GM19468 (cell line): Measurements from ENCODE around the gene IGF2BP3.
"Not testable (repeated sequence)": the region's sequence is repeated elsewhere in the genome, so short reads cannot be mapped to it uniquely, and the experiment has no call there.

Source experiments
- ATAC-seq: cut with Tn5 transposase; IDR thresholded peaks from one replicate; pipeline ENCODE4 v1.9.1; 2021; ENCODE audit warnings: mild to moderate bottlenecking, moderate library complexity, moderate number of reproducible peaks; ENCODE audit not compliant: unreplicated experiment; ENCODE audit errors: extremely low read depth

Gene IGF2BP3

DNA sequence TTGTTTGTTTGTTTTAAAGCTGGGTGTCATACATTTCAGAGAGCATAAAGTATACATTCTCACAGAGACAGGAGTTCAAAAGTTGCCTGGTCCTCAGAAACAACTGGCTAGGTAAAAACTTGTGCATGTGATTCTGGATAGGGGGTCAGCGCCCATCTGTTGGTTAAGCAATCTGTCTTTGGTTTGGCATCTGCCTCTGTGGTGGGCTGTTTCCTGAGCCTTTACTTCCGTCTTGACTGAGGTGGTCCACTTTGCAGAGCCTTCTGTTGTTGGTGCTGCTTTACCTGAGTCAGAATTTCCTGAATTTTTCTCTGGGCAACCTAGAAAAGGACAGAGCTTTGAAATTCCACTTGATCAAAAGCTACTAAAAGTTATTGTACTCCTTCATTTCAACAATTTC lies 158.2 kb downstream of the IGF2BP3 start:
- not testable (repeated sequence) for ATAC-seq

- no peak for ATAC-seq
These were observed 161.5 kb downstream of the IGF2BP3 start for GRCh38 chr7:23308754-23309153.

GRCh38 chr7:23306936-23307521 lies 163.3 kb downstream of the IGF2BP3 start:
- ATAC-seq = no peak

GRCh38 chr7:23299770-23300300 lies 170.5 kb downstream of the IGF2BP3 start:
- ATAC-seq = no peak

DNA sequence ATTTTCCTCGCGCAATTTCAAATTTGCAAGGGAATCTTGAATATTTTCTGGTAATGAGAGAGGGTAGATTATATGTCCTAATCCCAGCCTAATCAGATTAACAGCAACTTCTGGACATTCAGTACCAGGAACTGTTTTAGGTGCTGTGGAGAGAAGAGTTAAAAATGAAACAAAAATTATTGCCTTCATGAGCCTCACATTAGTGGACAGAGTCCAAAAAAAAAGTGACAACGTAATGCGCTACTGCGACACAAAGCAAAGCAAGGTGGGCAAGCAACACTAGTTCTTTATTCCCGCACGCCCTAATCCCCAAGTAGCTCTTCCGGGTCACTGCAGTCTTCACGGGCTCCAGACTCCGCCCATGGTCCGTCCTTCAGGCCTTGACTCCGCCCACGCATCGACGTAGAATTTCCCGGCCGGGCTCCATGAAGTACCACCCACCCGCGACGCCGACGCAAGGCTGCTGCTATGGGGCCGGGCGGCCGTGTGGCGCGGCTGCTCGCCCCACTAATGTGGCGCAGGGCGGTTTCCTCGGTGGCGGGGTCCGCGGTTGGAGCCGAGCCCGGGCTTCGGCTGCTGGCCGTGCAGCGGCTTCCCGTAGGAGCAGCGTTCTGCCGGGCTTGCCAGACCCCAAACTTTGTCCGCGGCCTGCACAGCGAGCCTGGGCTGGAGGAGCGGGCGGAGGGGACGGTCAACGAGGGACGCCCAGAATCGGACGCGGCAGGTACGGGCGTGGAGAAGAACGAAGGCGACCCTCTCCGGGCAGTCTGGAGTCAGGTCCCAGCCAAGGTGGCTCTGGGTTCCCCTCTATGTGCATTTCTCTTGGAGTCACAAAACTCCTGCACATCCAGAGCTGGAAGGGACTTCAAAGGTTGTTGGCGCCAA lies 171.2 kb downstream of the IGF2BP3 start, which contains the start of gene MALSU1:
TSS of gene MALSU1 (plus strand) at position 455 of the 885 bp plus-strand sequence. CDS start at position 469, 14 bp downstream.
- peak; percentile 97 for ATAC-seq

GRCh38 chr7:23298141-23298881 lies 172.0 kb downstream of the IGF2BP3 start:
- ATAC-seq = no peak

DNA sequence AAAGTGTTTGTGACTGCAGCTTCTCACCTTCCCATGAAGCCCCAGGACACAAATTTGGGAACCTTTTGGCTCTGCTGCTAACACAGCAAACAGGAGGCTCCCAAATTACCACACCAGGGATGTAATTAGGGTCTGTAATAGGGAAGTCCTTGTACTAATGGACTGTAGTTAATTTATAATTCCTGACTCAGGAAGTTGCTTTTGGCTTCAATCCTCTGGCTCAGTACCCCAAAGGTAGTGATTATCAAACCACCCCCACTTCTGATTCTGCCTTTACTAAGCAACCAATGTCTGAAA lies 174.9 kb downstream of the IGF2BP3 start:
- no peak for ATAC-seq

DNA sequence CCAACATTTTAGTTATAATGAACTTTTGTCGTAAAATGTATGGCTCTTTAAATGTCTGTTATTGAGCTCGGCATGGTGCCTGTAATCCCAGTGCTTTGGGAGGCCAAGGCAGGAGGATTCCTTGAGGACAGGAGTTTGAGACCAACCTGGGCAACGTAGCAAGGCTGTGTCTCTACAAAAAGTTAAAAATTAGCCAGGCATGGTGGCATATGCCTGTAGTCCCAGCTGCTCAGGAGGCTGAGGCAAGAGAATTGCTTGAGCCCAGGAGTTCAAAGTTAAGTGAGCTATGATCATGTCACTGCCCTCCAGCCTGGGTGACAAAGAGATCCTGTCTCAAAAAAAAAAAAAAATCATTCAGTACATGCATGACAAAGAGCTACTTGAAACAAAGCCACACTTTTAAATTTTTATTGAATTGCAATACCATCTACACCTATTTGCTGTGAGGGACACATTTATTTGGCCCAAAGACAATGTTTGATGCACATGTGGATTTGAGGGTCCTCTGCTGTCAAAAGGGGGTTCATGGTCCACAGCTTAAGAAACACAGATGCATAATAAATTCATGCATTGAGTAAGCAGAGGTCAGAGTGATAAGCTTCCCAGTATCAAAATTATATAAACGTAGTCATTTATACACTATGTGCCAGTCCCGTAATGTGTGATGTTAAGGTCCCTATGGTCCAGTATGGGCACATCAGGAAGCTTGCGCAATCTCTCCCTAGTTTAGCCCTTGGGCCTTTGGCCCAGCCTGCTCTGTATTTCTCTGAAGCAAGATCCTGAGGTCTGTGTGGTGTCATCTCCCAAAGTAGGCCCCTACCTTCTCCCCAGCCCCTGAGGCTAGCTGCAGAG lies 175.5 kb downstream of the IGF2BP3 start:
- no peak for ATAC-seq

- no peak for ATAC-seq
These were observed 176.7 kb downstream of the IGF2BP3 start for GRCh38 chr7:23293500-23294073.

DNA sequence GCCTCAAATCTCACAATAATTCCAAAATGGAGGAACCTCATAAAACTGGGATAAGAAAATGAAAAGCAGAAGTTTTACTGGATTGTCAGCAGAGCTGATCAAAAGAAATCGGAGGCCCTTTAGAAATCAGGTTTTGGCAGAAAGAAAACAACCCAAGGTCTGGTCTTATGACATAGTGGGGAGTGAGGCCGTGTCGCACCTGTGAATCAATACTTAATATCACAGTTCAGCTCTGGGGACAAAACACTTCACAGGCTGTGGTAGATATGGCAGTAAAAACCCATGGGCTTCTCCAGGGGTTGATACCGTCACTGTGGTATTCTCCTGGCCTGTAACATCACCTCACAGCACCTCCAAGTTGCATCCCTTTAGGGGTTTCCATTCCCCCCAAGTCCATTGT lies 177.7 kb downstream of the IGF2BP3 start:
- ATAC-seq = no peak

- no peak for ATAC-seq
These were observed 178.2 kb downstream of the IGF2BP3 start for GRCh38 chr7:23291957-23292560.

DNA sequence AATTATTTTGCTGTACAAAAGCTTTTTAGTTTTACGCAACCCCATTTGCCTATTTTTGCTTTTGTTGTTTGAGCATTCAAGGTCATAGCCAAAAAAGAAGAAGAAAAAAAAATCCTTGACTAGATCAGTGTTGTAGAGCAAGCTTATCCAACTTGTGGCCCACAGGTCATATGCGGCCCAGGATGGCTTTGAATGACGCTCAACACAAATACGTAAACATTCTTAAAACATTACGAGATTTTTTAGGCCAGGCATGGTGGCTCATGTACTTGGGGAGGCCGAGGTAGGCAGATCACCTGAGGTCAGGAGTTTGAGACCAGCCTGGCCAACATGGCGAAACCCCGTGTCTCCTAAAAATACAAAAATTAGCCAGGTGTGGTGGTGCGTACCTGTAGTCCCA lies 179.3 kb downstream of the IGF2BP3 start:
- ATAC-seq = no peak

DNA sequence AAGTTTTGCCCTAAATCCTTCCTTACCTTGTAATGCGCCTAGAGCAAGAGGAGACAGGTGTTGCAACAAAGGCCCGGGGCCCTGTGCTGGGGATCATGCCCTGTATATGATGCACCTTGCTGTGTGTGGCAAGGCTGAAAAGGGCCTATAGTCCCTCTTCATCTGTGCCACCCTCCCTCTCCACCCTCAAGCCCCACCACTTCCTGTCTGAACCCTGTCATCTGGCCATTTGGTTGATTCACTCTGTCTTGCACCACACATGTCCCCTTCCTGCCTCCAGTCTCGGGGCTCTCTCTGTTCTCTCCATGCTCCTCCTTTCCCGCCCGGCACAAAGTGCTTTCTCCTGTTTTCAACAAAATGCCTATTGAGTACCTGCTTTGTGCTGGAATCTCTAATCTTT lies 182.7 kb downstream of the IGF2BP3 start:
- ATAC-seq = no peak

DNA sequence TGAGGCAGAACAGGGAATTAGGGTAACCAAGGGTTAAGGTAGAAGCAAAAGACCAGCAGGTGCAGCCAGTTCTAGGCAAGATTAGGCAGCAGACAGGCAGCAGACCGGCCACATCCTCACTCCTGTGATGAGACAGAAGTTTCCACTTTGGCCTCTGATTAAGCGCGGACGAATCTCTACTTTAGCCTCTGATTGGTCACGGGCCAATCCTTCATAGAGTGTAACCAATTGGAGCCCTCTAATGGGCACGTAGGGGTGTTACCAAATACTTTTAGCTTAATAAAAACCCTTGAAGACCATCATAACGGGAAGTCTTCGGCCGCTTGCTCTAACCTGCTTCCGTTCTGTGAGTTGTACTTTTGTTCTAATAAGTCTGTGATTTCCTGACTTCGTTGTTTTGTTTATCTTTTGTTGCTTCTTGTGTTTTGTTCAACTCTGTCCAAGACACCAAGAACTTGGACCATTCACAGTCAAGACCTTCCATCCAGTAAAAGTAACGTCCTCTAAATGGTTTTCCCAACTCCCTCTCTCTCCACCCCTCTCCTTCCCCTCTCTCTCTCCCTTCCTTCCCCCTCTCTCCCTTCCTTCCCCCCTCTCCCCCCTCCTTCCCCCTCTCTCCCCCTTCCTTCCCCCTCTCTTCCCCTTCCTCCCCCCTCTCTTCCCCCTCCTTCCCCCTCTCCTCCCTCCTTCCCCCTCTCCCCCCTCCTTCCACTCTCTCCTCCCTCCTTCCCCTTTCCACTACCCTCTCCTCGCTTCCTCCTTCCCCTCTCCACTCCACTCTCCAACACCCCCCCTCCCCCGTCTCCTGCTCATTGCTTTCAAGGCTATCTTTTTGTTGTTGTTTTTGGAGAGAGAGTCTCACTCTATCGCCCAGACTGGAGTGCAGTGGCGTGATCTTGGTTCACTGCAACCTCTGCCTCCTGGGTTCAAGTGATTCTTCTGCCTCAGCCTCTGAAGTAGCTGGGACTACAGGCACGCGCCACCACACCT lies 184.3 kb downstream of the IGF2BP3 start:
- ATAC-seq = no peak

DNA sequence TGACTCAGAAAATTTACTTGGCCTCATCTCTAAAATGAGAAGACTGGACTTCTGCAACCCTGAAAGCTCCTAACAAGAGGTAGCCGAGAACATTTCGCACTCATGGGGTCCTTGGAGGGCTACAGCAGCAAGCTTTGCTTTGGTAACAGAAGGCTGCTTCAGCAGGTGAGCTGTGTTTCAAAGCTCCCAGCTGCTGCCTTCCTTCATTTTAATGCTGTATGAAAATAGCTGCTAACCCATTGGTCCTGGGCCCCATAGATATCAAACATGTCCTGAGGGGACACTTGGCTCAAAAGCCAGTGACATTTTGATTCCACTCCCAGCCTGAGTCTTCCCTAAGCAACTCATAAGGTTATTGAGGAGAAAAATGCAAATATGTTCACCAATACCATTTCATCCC lies 185.4 kb downstream of the IGF2BP3 start:
- ATAC-seq = no peak

DNA sequence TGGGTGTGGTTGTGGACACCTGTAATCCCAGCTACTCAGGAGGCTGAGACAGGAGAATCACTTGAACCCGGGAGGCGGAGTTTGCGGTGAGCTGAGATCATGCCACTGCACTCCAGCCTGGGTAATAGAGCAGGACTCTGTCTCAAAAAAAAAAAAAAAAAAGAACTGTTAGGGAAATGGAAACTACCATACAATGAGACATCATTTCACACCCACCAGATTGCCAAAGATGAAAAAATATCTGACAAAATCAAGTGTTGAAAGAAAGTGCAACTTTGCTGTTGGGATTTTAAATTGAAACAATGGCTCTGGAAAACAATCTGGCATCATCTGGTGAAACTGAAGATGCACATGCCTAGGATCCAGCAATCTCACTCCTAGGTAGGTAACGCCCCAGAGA lies 187.2 kb downstream of the IGF2BP3 start:
- ATAC-seq = no peak

DNA sequence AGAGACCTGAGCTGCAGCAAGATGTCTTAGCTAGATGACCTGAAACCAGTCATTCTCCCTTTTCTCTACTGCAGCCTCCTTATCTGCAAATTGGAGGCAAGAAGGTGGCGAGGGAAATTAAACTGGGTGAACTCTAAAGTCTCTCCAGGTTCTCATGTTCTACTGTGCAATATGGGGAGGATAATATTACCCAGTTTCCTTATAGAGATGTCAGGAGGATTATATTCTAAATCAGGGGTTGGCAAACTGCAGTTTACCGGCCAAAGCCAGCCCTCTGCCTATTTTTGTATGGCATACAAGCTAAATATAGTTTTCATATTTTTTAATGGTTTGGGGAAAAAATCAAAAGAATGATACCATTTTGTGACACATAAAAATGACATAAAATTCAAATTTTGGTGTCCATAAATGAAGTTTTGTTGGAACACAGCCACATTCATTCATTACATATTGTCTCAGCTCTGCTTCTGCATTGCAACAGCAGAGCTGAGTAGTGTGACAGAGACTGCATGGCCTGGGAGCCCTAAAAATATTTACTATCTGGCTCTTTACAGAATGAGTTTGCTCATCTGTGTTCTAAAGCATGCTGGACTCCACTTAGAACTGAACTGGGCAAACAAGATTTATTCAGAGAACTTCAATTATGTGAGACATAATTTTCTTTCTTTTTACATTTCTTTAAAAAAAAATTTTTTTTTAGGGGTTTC lies 190.3 kb downstream of the IGF2BP3 start:
- no peak for ATAC-seq
